Adipose tissue (tissue), 3 donors: ENCODE measurements around the gene CXorf51A. TPM values are rescaled to one million over a fixed set of nuclear protein-coding genes. Genes with fewer than 3 reads are reported as not detected.
"Not testable (repeated sequence)": the region's sequence is repeated elsewhere in the genome, so short reads cannot be mapped to it uniquely, and the experiment has no call there.

Experiments
- H3K27ac ChIP-seq: one replicate; pipeline ENCODE4 v1.5.1; 2013; ENCODE audit warnings: low read depth, low read length
- WGBS, 3 donors: extraction: QIAGEN DNeasy Blood & Tissue Kit; methylation state at CpG; one replicate each; pipeline ENCODE4 v1.1.7; 2013; 5-methylcytosine and 5-hydroxymethylcytosine counted together
- polyA plus RNA-seq, 3 donors: library from polyadenylated mRNA; stranded (reverse); fragments of 200-250 nt; gene quantifications; one replicate each; pipeline ENCODE4 v1.2.3, GENCODE V29; 2013
- donor health status: healthy with polysubstance abuse.
- donor health status: Bipolar disorder and iron deficiency.
- donor health status: healthy.

CXorf51A gene
- not detected for polyA plus RNA-seq

- WGBS, 3 donors = no CpG with 5 or more reads among the region's 3 CpGs
- H3K27ac ChIP-seq = not testable (repeated sequence)
Observed at GRCh38 chrX:146814644-146815043, at the start of gene CXorf51A. Gene CXorf51A (minus strand): TSS chrX:146814744. CDS start chrX:146814723, 21 bp downstream.

DNA sequence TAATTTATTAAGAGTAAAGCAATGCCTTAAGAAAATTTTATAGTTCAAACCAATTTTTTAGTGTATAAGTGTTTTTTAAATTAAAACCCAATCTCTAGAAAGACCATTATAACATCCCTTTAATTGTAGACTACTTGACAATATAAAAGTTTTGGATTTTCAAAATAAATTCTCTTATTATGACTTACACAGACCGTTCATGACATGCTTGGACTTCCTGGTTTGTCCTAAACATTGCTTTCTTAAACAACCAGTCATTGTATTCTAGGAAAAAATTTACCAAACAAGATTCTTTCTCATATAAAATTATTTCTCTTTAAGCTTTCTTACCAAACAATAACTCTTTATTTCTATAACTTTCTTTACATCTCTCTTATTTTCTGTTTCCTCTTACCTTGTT lies 49.0 kb upstream of the CXorf51A start:
- WGBS, 3 donors = 0 to 30% (median 22%) methylated on average over 1 of the region's 1 CpG

DNA sequence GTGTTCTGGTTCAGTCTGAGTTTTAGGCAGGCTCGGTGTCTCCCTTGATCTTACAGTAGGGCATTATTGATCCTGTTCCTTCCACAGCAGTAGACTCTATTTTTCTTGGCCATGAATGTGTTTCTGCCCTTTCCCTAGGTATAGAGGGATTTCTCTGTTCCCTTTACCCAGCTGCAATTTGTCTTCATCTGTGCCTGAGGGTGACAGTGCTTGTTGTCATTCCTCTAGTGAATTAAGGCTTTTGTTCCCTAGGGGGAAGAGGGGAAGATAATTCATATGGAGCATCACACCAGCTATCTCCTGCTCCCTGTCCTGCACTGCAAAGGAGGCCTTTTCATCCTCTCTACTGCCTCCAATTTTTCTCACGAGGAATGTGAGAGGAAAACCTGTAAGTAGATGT lies 39.7 kb upstream of the CXorf51A start:
- H3K27ac ChIP-seq = no peak overlapping the region
- WGBS, 3 donors = 34 to 56% (median 54%) methylated on average over 2 of the region's 2 CpGs

More for the DNA sequence above, 49.0 kb upstream of the CXorf51A start:
- H3K27ac ChIP-seq = no peak overlapping the region

GRCh38 chrX:146831994-146832393 lies 17.4 kb upstream of the CXorf51A start:
- WGBS, 3 donors = 80 to 100% (median 86%) methylated on average over 3 to 4 of the region's 4 CpGs
- H3K27ac ChIP-seq = no peak overlapping the region

DNA sequence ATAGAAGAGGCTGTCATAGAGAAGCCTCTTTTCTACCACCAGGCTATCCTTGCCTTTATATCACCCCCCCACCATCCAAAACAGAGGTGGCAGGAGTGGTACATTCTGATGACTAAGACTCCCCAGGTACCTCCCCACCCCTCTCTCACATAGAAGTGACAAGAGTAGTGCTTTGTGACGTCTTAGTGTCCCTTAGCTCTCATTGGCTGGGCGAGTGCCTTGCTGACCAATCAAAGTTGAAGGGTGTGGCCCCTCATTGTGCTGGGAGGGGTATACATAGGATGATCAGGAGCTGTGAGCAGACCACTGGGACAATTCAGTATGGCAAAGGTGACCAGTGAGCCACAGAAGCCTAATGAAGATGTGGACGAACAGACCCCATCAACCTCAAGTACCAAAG lies 5.1 kb downstream of the CXorf51A start, which contains the start of gene CXorf51B:
TSS of gene CXorf51B (plus strand) at position 301 of the 400 bp plus-strand sequence. CDS start at position 322, 21 bp downstream.
- no CpG with 5 or more reads among the region's 3 CpGs for WGBS, 3 donors

More for the DNA sequence above, 5.1 kb downstream of the CXorf51A start, which contains the start of gene CXorf51B:
- not testable (repeated sequence) for H3K27ac ChIP-seq

Other genes starting within 250 kb of the CXorf51A start
- gene CXorf51B, start 5.0 kb downstream of the CXorf51A start, polyA plus RNA-seq = not detected